AG09309 (cell line): ENCODE results near the gene VWA7.
A peak's percentile ranks its signal among the peaks of the same experiment; 100 is the strongest.
"Not testable (repeated sequence)": the region's sequence is repeated elsewhere in the genome, so short reads cannot be mapped to it uniquely, and the experiment has no call there.

Experiments
- DNase-seq: peaks from one replicate; pipeline ENCODE4 v3.0.0-alpha.2; 2010; ENCODE audit warnings: low read depth
- H3K4me3 ChIP-seq: 2 replicates; pipeline ENCODE4 v1.5.1; 2011; ENCODE audit warnings: mild to moderate bottlenecking, low read depth, low read length, moderate library complexity; ENCODE audit not compliant: control insufficient read depth
- CTCF ChIP-seq: IDR thresholded peaks from 2 replicates; pipeline ENCODE4 v1.5.1; 2011; ENCODE audit warnings: mild to moderate bottlenecking, low read depth, low read length, inconsistent platforms; ENCODE audit not compliant: insufficient read depth, control insufficient read depth; ENCODE audit errors: missing control alignments

Gene VWA7

GRCh38 chr6:31819871-31820299 lies 42.8 kb upstream of the VWA7 start:
- no peak for TF ChIP-seq CTCF
- no peak overlapping the region for H3K4me3 ChIP-seq
- DNase-seq, result no peak

GRCh38 chr6:31817929-31818511 lies 40.9 kb upstream of the VWA7 start:
- peak overlapping the region; percentile 44 for H3K4me3 ChIP-seq
- DNase-seq, result not testable (repeated sequence)

GRCh38 chr6:31817133-31817928 lies 40.2 kb upstream of the VWA7 start:
- peak overlapping the region; percentile 44 for H3K4me3 ChIP-seq
- not testable (repeated sequence) for DNase-seq

GRCh38 chr6:31815025-31815838 lies 38.1 kb upstream of the VWA7 start, which contains the start of the genes HSPA1A and HSPA1L:
Gene HSPA1A, plus strand, starts transcription at chr6:31815543. Its CDS starts 214 bp downstream, at chr6:31815757.
Gene HSPA1L, minus strand, starts transcription at chr6:31815283. Its CDS starts 3,311 bp downstream, at chr6:31811972.
- no peak for TF ChIP-seq CTCF
- peak within 1 kb of the TSS; percentile 71 for H3K4me3 ChIP-seq
- peak; percentile 83 for DNase-seq

GRCh38 chr6:31814677-31815024 lies 37.5 kb upstream of the VWA7 start:
- H3K4me3 ChIP-seq, result peak overlapping the region; percentile 71
- TF ChIP-seq CTCF, result no peak
- peak; percentile 93 for DNase-seq

- no peak for TF ChIP-seq CTCF
- DNase-seq, result no peak
- no peak overlapping the region for H3K4me3 ChIP-seq
Observed at GRCh38 chr6:31813465-31813849, 36.3 kb upstream of the VWA7 start.

GRCh38 chr6:31811645-31812044 lies 34.5 kb upstream of the VWA7 start:
- no peak for DNase-seq
- TF ChIP-seq CTCF, result no peak
- H3K4me3 ChIP-seq, result no peak overlapping the region

- DNase-seq, H3K4me3 ChIP-seq: not testable (repeated sequence)
Observed at GRCh38 chr6:31808599-31808998, 31.5 kb upstream of the VWA7 start.
